Epithelial cell of umbilical artery (primary cell): ENCODE measurements around the gene UBE3D. TPM values are rescaled to one million over a fixed set of nuclear protein-coding genes. Genes with fewer than 3 reads are reported as not detected.

Source experiments
- total RNA-seq: library from RNA; depleted of rRNA; stranded (reverse); fragments of >200 nt; gene quantifications from 2 replicates; pipeline ENCODE4 v1.2.3, GENCODE V29; 2014

UBE3D gene, protein sequence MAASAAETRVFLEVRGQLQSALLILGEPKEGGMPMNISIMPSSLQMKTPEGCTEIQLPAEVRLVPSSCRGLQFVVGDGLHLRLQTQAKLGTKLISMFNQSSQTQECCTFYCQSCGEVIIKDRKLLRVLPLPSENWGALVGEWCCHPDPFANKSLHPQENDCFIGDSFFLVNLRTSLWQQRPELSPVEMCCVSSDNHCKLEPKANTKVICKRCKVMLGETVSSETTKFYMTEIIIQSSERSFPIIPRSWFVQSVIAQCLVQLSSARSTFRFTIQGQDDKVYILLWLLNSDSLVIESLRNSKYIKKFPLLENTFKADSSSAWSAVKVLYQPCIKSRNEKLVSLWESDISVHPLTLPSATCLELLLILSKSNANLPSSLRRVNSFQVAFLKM
- 5.2 and 11.2 TPM in 2 replicates for total RNA-seq

DNA sequence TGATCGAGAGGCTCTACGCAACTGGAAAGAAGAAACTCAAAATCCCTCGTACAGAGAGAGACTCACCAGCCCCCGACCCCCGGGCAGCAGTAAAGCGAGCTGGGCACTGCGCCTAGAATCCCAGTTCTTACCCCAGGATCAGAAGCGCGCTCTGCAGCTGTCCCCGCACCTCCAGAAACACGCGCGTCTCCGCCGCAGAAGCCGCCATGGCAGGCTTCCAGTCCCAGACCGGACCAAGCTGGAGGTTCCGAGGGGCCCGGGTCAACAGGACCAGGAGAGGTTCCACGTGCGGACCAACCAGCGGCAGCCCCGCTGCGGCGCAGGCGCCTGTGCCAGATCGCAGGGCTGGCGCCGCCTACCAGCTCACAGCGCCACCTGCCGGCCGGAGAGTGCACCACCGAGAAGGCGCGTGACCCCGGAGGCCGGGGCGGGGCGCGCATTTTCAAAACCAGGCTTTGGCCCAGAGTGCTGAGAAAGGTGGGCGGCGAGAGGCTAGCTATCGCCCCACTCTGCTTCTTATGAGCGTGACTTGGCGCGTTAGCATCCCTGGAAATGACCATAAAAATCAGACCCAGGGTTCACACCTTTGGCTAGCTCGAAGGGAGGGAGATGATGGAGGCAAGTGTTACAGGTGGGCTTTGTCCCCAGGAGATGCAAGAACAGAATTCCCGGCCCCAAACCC lies at the start of gene UBE3D:
TSS of gene UBE3D (minus strand) at position 331 of the 682 bp plus-strand sequence. CDS start at position 208, 123 bp downstream.

DNA sequence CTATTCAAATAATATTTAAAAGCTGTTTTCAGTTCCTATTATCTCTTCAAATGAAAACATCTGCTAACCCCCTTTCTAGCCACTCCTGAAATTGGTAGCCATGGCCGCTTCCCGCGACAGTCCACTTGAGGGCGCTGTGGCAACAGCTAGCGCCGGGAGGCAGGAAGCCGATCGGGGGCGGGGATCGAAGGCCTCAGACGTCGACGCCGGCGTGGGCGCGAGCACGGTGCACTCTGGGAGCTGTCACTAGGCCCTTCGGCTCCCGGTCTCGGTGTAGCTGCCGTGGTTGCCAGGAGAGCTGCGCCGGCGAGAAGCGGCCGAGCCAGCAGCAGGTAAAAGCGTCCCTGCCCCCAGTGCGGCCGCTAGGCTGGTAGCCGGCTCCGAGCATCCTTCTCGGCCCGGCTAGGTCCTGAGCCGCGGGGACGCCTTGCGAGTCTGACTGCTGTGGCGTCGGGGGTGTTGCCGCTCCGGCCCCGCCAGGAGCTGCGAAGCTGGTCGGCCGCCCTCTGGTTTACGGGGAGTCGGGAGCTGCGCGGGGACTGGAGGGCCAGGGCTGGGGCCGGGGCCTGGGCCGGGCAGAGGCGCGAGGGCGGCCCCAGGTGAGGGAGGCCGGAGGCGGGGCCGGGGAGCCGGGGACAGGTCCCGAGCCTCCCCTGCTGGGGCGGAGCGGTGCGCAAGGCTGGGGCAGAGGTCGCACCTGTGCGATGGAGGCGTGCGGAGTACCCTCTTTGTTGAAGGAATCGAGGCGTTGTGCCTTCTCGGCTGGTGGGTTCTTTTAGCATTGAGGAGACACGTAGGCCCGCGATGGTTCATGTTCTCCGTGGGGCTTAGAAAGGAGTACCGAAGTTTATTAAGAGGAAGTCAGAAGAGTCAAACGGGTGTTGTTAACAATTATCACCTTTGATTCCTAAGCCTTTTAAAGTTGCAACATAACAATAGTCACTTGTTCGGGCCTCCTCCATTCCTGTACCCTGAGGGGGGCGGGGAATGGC lies 2.1 kb upstream of the UBE3D start, which contains the start of gene DOP1A:
TSS of gene DOP1A (plus strand) at position 224 of the 992 bp plus-strand sequence. CDS start 29,307 bp downstream, outside the sequence.

Other genes with a start within 250 kb of the UBE3D start
- gene DOP1A, start 1.8 kb upstream of the UBE3D start, total RNA-seq: 21.4 and 23.9 TPM in 2 replicates
- gene PGM3, start 127.4 kb upstream of the UBE3D start, total RNA-seq: 99.2 and 115 TPM in 2 replicates
- 2.9 and 3.8 TPM in 2 replicates for gene RWDD2A, start 127.5 kb upstream of the UBE3D start, total RNA-seq